OCI-LY3 (cell line): Measurements from ENCODE around the gene FAM217B.

Experiments
- H2AFZ ChIP-seq: fragments of 200-600, 300-600 bp; shearing (Covaris generic); 2 replicates; pipeline ENCODE4 v1.6.0; 2014; ENCODE audit warnings: antibody characterized with exemption, low read depth, low read length
- H3K27ac ChIP-seq: fragments of 200-600, 300-600 bp; sonication (generic); 2 replicates; pipeline ENCODE4 v1.5.1; 2014; ENCODE audit warnings: mild to moderate bottlenecking, low read length, moderate library complexity, mixed read lengths
- H3K27me3 ChIP-seq: fragments of 200-600, 300-600 bp; sonication (generic); 2 replicates; pipeline ENCODE4 v1.6.1; 2014; ENCODE audit warnings: low read depth, low read length, mixed read lengths
- H3K36me3 ChIP-seq: fragments of 200-600, 300-600 bp; sonication (generic); replicated peaks from 2 replicates; pipeline ENCODE3; 2014; ENCODE audit warnings: low read depth, low read length, mixed read lengths
- H3K4me1 ChIP-seq: fragments of 300-600, 200-600 bp; sonication (generic); 2 replicates; pipeline ENCODE4 v1.6.1; 2014; ENCODE audit warnings: low read length, mixed read lengths
- H3K4me2 ChIP-seq: fragments of 200-600, 300-600 bp; sonication (generic); 2 replicates; pipeline ENCODE4 v1.6.1; 2014; ENCODE audit warnings: low read length, mixed read lengths
- H3K4me3 ChIP-seq: fragments of 300-600, 200-600 bp; sonication (generic); 2 replicates; pipeline ENCODE4 v1.5.1; 2014; ENCODE audit warnings: antibody characterized with exemption, mild to moderate bottlenecking, low read length, moderate library complexity
- H3K79me2 ChIP-seq: fragments of 300-600, 200-600 bp; shearing (Covaris generic); 2 replicates; pipeline ENCODE4 v1.6.1; 2014; ENCODE audit warnings: mild to moderate bottlenecking, low read length, mixed read lengths
- H3K9ac ChIP-seq: fragments of 300-600, 200-600 bp; shearing (Covaris generic); 2 replicates; pipeline ENCODE4 v1.6.0; 2014; ENCODE audit warnings: mild to moderate bottlenecking, low read length, moderate library complexity
- H3K9me3 ChIP-seq: fragments of 200-600, 300-600 bp; shearing (Covaris generic); 2 replicates; pipeline ENCODE4 v1.6.1; 2014; ENCODE audit warnings: low read length, mixed read lengths; ENCODE audit not compliant: insufficient read depth
- H4K20me1 ChIP-seq: fragments of 200-600, 300-600 bp; sonication (generic); 2 replicates; pipeline ENCODE4 v1.6.1; 2016; ENCODE audit warnings: low read length, mixed read lengths; ENCODE audit not compliant: insufficient read depth
- CTCF ChIP-seq: fragments of 200-600, 300-600 bp; sonication (generic); IDR thresholded peaks from 2 replicates; pipeline ENCODE4 v1.5.1; 2014; ENCODE audit warnings: antibody characterized with exemption, low read length, low read depth
- EZH2phosphoT487 ChIP-seq: fragments of 200-600 bp; shearing (Covaris generic); IDR thresholded peaks from 2 replicates; pipeline ENCODE4 v1.6.1; 2018; ENCODE audit warnings: antibody characterized with exemption, mixed run types, low read depth

FAM217B gene

GRCh38 chr20:59940129-59940955 lies at the start of gene FAM217B, which contains the start of gene PPP1R3D:
Gene FAM217B, plus strand, starts transcription at chr20:59940389. Its CDS starts 3,555 bp downstream, at chr20:59943944.
Gene PPP1R3D, minus strand, starts transcription at chr20:59940305. Its CDS starts 374 bp downstream, at chr20:59939931.
- Histone ChIP-seq H3K4me2 (peak within 1 kb of the TSS; percentile 90), H3K36me3 (peaks cover 17% of the 10 kb centered on the region), H3K4me3 (peak within 1 kb of the TSS; percentile 86), H3K9ac (peak within 1 kb of the TSS; percentile 92), H3K79me2 (peaks cover 9% of the 10 kb centered on the region), H3K4me1 (peaks cover 8% of the 10 kb centered on the region), H4K20me1 (no peaks in the 10 kb centered on the region), H3K27me3 (no peaks in the 10 kb centered on the region), H2AFZ (peak within 1 kb of the TSS; percentile 99), H3K9me3 (no peaks in the 10 kb centered on the region), H3K27ac (peak within 1 kb of the TSS; percentile 78)
- no peak for TF ChIP-seq EZH2phosphoT487
- peak; percentile 24 for TF ChIP-seq CTCF

GRCh38 chr20:59891581-59891980 lies 48.6 kb upstream of the FAM217B start:
- Histone ChIP-seq H3K27me3 (peaks cover 46% of the 10 kb centered on the region), H3K9me3 (no peaks in the 10 kb centered on the region), H3K79me2 (no peaks in the 10 kb centered on the region), H3K27ac (no peak overlapping the region), H4K20me1 (no peaks in the 10 kb centered on the region), H3K4me3 (no peak overlapping the region), H3K9ac (no peak overlapping the region), H3K36me3 (no peaks in the 10 kb centered on the region), H3K4me2 (no peak overlapping the region), H2AFZ (no peak overlapping the region), H3K4me1 (peaks cover 7% of the 10 kb centered on the region)
- TF ChIP-seq CTCF (no peak), EZH2phosphoT487 (no peak)

- Histone ChIP-seq H3K9ac (no peak overlapping the region), H3K27ac (no peak overlapping the region), H3K27me3 (peaks cover 44% of the 10 kb centered on the region), H2AFZ (no peak overlapping the region), H3K36me3 (no peaks in the 10 kb centered on the region), H3K4me2 (no peak overlapping the region), H3K79me2 (no peaks in the 10 kb centered on the region), H3K9me3 (no peaks in the 10 kb centered on the region), H3K4me3 (no peak overlapping the region), H4K20me1 (no peaks in the 10 kb centered on the region), H3K4me1 (peaks cover 7% of the 10 kb centered on the region)
- no peak for TF ChIP-seq CTCF
- no peak for TF ChIP-seq EZH2phosphoT487
Observed at GRCh38 chr20:59895908-59896307, 44.3 kb upstream of the FAM217B start.

GRCh38 chr20:59902470-59902869 lies 37.7 kb upstream of the FAM217B start:
- H3K4me1 ChIP-seq = no peaks in the 10 kb centered on the region
- H3K27ac ChIP-seq = no peak overlapping the region

More at GRCh38 chr20:59902470-59902869, 37.7 kb upstream of the FAM217B start:
- Histone ChIP-seq H3K4me3 (no peak overlapping the region), H3K79me2 (no peaks in the 10 kb centered on the region), H3K4me2 (no peak overlapping the region), H4K20me1 (no peaks in the 10 kb centered on the region), H2AFZ (no peak overlapping the region), H3K9ac (no peak overlapping the region), H3K9me3 (no peaks in the 10 kb centered on the region), H3K36me3 (no peaks in the 10 kb centered on the region), H3K27me3 (peaks cover 35% of the 10 kb centered on the region)
- TF ChIP-seq CTCF = no peak
- TF ChIP-seq EZH2phosphoT487 = no peak
